ENCODE results near the gene ECM1. TPM values are rescaled to one million over a fixed set of nuclear protein-coding genes. Genes with fewer than 3 reads are reported as not detected.

ECM1 gene
- total RNA-seq, 6 donors from 2014 or later, result 2.2 to 21.1 (median 14.4) TPM

DNA sequence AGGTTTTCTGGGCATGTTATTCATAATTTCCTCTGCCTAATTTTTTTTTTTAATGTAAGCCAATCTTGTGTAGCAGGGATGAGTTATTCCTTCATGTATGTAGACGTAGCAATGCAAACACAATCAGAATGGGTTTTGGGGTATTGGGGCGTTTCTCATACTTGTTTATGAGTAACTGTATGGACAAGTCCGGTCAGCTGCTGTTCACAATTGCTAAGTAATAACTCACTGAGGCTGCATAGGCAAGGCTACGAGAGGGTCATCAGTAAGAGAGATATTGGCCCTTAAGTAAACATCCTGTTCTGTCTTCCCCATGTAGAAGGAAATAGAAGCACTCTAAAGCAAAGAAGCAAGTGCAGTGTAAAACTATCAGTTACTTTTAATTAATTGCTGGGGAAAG is 30.2 kb upstream of the ECM1 start:
- no peak overlapping the region for H3K27ac ChIP-seq

DNA sequence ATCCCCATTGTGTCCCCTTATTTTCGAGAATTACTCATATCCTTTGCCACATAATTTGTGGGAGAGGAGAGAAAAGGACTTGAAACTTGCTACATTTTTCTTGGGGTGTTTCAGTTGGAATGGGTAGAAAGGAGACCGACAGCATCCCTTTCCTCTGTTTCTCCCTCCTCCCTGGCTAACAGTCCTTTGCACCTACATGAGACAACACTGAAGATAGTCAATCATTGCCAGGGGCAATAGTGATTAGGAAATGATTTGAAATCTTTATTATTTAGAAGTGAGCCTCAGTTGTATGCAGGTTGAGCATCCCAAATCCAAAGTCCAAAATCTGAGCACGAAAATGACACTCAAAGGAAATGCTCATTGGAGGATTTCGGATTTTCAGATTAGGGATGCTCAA is 28.5 kb upstream of the ECM1 start:
- ATAC-seq (ENCODE audit: low FRiP score in 2 of 2) (no peak), DNase-seq (no peak)
- Histone ChIP-seq H3K4me1 (peaks cover 8 to 22% (median 12%) of the 10 kb centered on the region in 4 donors), H3K4me3 (no peak overlapping the region), H3K9me3 (no peaks in the 10 kb centered on the region), H3K36me3 (no peaks in the 10 kb centered on the region), H3K27me3 (no peaks in the 10 kb centered on the region), H3K27ac (no peak overlapping the region)
- TF ChIP-seq POLR2A (IDR thresholded peaks at IDR 0.05), result no peak
- TF ChIP-seq, protein P1, sequence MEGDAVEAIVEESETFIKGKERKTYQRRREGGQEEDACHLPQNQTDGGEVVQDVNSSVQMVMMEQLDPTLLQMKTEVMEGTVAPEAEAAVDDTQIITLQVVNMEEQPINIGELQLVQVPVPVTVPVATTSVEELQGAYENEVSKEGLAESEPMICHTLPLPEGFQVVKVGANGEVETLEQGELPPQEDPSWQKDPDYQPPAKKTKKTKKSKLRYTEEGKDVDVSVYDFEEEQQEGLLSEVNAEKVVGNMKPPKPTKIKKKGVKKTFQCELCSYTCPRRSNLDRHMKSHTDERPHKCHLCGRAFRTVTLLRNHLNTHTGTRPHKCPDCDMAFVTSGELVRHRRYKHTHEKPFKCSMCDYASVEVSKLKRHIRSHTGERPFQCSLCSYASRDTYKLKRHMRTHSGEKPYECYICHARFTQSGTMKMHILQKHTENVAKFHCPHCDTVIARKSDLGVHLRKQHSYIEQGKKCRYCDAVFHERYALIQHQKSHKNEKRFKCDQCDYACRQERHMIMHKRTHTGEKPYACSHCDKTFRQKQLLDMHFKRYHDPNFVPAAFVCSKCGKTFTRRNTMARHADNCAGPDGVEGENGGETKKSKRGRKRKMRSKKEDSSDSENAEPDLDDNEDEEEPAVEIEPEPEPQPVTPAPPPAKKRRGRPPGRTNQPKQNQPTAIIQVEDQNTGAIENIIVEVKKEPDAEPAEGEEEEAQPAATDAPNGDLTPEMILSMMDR (IDR thresholded peaks at IDR 0.05), result no peak
- TF ChIP-seq POLR2AphosphoS5 (IDR thresholded peaks at IDR 0.05), result no peak
- no peak for TF ChIP-seq EP300 (IDR thresholded peaks at IDR 0.05)
- 75 to 77% methylated on average over 4 of the region's 4 CpGs for WGBS, 2 donors

More for the DNA sequence above, 30.2 kb upstream of the ECM1 start:
- Histone ChIP-seq H3K9me3 (no peaks in the 10 kb centered on the region), H3K36me3 (peaks cover 0 to 9% (median 3%) of the 10 kb centered on the region in 4 donors), H3K4me1 (peaks cover 8 to 30% (median 14%) of the 10 kb centered on the region in 4 donors), H3K27me3 (no peaks in the 10 kb centered on the region), H3K4me3 (no peak overlapping the region)
- no peak for DNase-seq
- TF ChIP-seq POLR2AphosphoS5 (IDR thresholded peaks at IDR 0.05) (no peak), EP300 (IDR thresholded peaks at IDR 0.05) (no peak), POLR2A (IDR thresholded peaks at IDR 0.05) (no peak)
- TF ChIP-seq, protein P1 (IDR thresholded peaks at IDR 0.05), result no peak
- WGBS, 2 donors, result 43 to 45% methylated on average over 4 of the region's 4 CpGs
- ATAC-seq (ENCODE audit: low FRiP score in 2 of 2), result no peak

DNA sequence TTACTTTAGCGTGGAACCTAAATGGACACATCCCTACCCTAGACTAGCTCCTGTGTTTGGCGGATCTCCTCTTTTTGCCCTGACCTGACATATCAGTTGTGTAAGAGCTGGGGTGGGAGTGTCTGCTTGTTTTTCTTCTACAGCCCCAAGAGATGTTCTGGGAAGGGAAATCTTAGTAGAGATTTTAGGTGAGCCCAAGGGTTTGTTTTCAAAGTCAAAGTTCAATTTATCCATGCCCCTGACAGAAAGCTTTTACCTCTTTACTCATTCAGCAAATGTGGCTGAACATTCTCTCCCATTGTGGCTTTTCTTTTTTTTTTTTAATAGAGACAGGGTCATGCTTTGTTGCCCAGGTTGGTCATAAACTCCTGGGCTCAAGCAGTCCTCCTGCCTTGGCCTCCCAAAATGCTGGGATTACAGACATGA is 28.0 kb upstream of the ECM1 start:
- Histone ChIP-seq H3K36me3 (no peaks in the 10 kb centered on the region), H3K9me3 (no peaks in the 10 kb centered on the region), H3K4me3 (no peak overlapping the region), H3K4me1 (peaks cover 8 to 19% (median 11%) of the 10 kb centered on the region in 4 donors), H3K27ac (no peak overlapping the region), H3K27me3 (no peaks in the 10 kb centered on the region)
- ATAC-seq (ENCODE audit: low FRiP score in 2 of 2) (no peak), DNase-seq (no peak)
- WGBS, 2 donors, result 53 to 63% methylated on average over 2 of the region's 2 CpGs
- no peak for TF ChIP-seq EP300 (IDR thresholded peaks at IDR 0.05)
- TF ChIP-seq, protein P1 (IDR thresholded peaks at IDR 0.05), result no peak
- TF ChIP-seq POLR2A (IDR thresholded peaks at IDR 0.05), result no peak
- no peak for TF ChIP-seq POLR2AphosphoS5 (IDR thresholded peaks at IDR 0.05)

DNA sequence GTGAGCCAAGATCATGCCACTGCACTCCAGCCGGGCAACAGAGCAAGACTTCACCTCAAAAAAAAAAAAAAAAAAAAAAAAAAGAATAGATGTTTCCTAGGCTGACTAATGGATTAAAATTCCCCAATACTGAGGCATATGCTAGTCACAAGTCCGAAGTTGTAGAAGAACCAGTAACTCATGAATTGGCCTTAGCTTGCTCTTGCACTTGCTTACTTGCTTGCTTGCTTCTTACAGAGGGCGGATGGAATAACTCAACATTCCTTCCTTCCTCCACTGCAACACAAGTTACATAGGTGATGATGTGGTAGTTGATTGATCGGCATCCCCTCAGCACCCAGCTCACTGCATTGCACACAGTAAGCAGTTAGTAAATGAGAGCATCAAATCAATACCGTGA is 23.5 kb upstream of the ECM1 start:
- WGBS, 2 donors, result 80 to 88% methylated on average over 5 of the region's 5 CpGs
- TF ChIP-seq POLR2AphosphoS5 (IDR thresholded peaks at IDR 0.05) (no peak), EP300 (IDR thresholded peaks at IDR 0.05) (no peak), POLR2A (IDR thresholded peaks at IDR 0.05) (no peak)
- TF ChIP-seq, protein P1 (IDR thresholded peaks at IDR 0.05), result no peak

DNA sequence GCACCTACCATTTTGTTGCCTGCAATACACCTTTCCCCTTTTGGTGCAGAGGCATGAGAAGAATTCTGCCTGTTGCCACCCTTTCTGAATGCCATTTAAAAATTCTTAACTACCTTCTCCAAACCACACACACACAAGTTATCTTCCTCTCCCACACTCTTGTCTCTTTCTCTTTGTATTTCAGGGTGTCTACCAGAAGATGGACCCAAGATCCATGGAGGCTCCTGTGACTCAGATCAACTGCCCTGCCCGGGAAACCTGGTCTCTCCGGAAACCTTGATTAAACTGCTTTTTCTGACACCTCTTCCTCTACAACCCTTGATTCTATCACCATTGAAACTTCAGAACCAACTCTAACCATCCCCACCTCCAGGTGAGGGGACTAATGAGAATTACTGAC is 23.0 kb upstream of the ECM1 start:
- H3K27me3 ChIP-seq, result peaks cover 0 to 3% (median 0%) of the 10 kb centered on the region in 4 donors
- no peak overlapping the region for H3K4me3 ChIP-seq
- 26 to 37% methylated on average over 2 of the region's 2 CpGs for WGBS, 2 donors
- no peak overlapping the region for H3K27ac ChIP-seq
- TF ChIP-seq POLR2AphosphoS5 (IDR thresholded peaks at IDR 0.05), result no peak
- no peak for TF ChIP-seq POLR2A (IDR thresholded peaks at IDR 0.05)
- TF ChIP-seq, protein P1 (IDR thresholded peaks at IDR 0.05), result no peak
- no peak for TF ChIP-seq EP300 (IDR thresholded peaks at IDR 0.05)
- H3K36me3 ChIP-seq, result peaks cover 0 to 13% (median 0%) of the 10 kb centered on the region in 4 donors
- peaks cover 6 to 8% (median 8%) of the 10 kb centered on the region in 4 donors for H3K4me1 ChIP-seq
- no peaks in the 10 kb centered on the region for H3K9me3 ChIP-seq
- DNase-seq (no peak), ATAC-seq (ENCODE audit: low FRiP score in 2 of 2) (no peak)

More for the DNA sequence above, 23.5 kb upstream of the ECM1 start:
- Histone ChIP-seq H3K4me3 (no peak overlapping the region), H3K27ac (no peak overlapping the region), H3K9me3 (no peaks in the 10 kb centered on the region), H3K27me3 (peaks cover 0 to 3% (median 0%) of the 10 kb centered on the region in 4 donors), H3K36me3 (peaks cover 0 to 8% (median 0%) of the 10 kb centered on the region in 4 donors), H3K4me1 (peaks cover 6 to 8% (median 8%) of the 10 kb centered on the region in 4 donors)
- DNase-seq (no peak), ATAC-seq (ENCODE audit: low FRiP score in 2 of 2) (no peak)
